ENCODE measurements around the gene TANC1.
A peak's percentile ranks its signal among the peaks of the same experiment; 100 is the strongest.

TANC1 gene

GRCh38 chr2:159209341-159210306, 241.2 kb downstream of the TANC1 start:
- FAIRE-seq (no peak), DNase-seq (ENCODE audit: insufficient read length, low spot score) (no peak)
- TF ChIP-seq, protein P1, sequence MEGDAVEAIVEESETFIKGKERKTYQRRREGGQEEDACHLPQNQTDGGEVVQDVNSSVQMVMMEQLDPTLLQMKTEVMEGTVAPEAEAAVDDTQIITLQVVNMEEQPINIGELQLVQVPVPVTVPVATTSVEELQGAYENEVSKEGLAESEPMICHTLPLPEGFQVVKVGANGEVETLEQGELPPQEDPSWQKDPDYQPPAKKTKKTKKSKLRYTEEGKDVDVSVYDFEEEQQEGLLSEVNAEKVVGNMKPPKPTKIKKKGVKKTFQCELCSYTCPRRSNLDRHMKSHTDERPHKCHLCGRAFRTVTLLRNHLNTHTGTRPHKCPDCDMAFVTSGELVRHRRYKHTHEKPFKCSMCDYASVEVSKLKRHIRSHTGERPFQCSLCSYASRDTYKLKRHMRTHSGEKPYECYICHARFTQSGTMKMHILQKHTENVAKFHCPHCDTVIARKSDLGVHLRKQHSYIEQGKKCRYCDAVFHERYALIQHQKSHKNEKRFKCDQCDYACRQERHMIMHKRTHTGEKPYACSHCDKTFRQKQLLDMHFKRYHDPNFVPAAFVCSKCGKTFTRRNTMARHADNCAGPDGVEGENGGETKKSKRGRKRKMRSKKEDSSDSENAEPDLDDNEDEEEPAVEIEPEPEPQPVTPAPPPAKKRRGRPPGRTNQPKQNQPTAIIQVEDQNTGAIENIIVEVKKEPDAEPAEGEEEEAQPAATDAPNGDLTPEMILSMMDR (IDR thresholded peaks at IDR 0.05; ENCODE audit: insufficient read depth, missing control alignments): no peak

DNA sequence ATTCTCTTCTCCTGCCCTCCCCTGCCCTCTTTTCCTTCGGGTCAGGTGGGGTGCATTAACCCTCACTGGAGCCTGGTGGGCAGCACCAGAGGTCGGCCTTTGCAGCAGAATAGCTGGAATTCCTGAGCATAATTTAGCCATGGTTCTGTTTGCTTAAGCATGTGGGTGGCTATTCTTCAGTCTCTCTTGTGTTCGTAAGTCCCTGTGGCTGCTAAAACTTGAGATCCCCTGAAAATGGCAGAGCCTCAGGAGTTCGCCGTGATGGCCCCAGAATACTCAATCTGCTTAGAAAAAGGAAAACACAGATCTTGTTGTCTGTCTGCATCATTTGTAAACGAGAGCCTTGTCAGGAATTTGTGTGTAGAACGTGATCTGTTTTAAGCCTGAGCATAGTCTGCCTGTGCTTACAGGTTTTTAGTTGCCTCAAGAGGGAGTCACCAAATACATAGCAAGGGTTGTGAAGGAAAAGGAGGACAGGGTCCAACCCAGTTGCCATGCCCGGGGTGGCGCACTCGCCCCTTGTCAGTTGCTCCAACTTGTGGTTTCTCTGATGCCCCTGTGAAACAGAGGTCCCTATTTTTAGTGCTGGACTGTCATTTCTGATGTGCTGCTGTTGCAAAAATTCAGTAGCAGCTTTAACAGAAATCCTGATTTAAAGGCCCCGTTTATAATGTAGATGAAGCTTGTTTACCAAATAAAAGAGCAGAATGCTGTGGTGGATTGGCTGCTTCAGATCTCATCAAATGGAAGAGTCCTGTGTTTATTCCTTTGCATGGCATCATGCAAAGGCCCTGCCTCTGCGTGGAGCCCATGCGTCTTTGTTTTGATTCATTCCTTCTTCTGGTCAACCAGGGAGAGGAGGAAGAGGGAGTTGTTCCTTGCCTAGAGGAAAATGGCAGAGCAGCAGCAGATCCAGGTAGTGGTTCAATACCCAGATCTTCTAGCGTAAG, 243.3 kb downstream of the TANC1 start:
- FAIRE-seq: no peak
- TF ChIP-seq, protein P1 (IDR thresholded peaks at IDR 0.05; ENCODE audit: insufficient read depth, missing control alignments): no peak
- no peak for DNase-seq (ENCODE audit: insufficient read length, low spot score)

GRCh38 chr2:159213296-159213695, 244.9 kb downstream of the TANC1 start:
- FAIRE-seq (no peak), DNase-seq (ENCODE audit: insufficient read length, low spot score) (no peak)
- TF ChIP-seq, protein P1 (IDR thresholded peaks at IDR 0.05; ENCODE audit: insufficient read depth, missing control alignments): no peak

- FAIRE-seq (no peak), DNase-seq (ENCODE audit: insufficient read length, low spot score) (no peak)
- TF ChIP-seq, protein P1 (IDR thresholded peaks at IDR 0.05; ENCODE audit: insufficient read depth, missing control alignments): no peak
Measured at GRCh38 chr2:159214325-159214865, 246.0 kb downstream of the TANC1 start.

- TF ChIP-seq, protein P1 (IDR thresholded peaks at IDR 0.05; ENCODE audit: insufficient read depth, missing control alignments): no peak
- FAIRE-seq: no peak
- DNase-seq (ENCODE audit: insufficient read length, low spot score): no peak
Measured at GRCh38 chr2:159215116-159215515, 246.7 kb downstream of the TANC1 start.

- peak; percentile 6 for DNase-seq (ENCODE audit: insufficient read length, low spot score)
- no peak for FAIRE-seq
- TF ChIP-seq, protein P1 (IDR thresholded peaks at IDR 0.05; ENCODE audit: insufficient read depth, missing control alignments): no peak
Measured at GRCh38 chr2:159217676-159218075, 249.2 kb downstream of the TANC1 start.
